Trophoblast cell (in vitro differentiated cells and primary cell): ENCODE data around the gene SCN1B.

Experiments used
- DNase-seq, 2 donors: peaks; one replicate each; pipeline ENCODE4 v3.0.0-alpha.2; 2016
- H2AFZ ChIP-seq: 2 replicates; pipeline ENCODE4 v1.6.1; 2013; ENCODE audit warnings: low read length, moderate library complexity, mild to moderate bottlenecking; ENCODE audit not compliant: insufficient read depth, poor library complexity
- H2AK5ac ChIP-seq: 2 replicates; pipeline ENCODE4 v1.6.1; 2013; ENCODE audit warnings: mild to moderate bottlenecking, low read length
- H2BK120ac ChIP-seq: 2 replicates; pipeline ENCODE4 v1.6.1; 2013; ENCODE audit warnings: low read length, mild to moderate bottlenecking, moderate library complexity; ENCODE audit not compliant: insufficient read depth, poor library complexity
- H2BK12ac ChIP-seq: 2 replicates; pipeline ENCODE4 v1.6.1; 2013; ENCODE audit warnings: mild to moderate bottlenecking, low read length, moderate library complexity
- H2BK5ac ChIP-seq: 2 replicates; pipeline ENCODE4 v1.6.1; 2013; ENCODE audit warnings: low read length, low read depth, moderate library complexity, mild to moderate bottlenecking; ENCODE audit not compliant: poor library complexity
- H3K14ac ChIP-seq: 2 replicates; pipeline ENCODE4 v1.6.1; 2013; ENCODE audit warnings: mild to moderate bottlenecking, low read length
- H3K18ac ChIP-seq: 2 replicates; pipeline ENCODE4 v1.6.1; 2013; ENCODE audit warnings: mild to moderate bottlenecking, low read length
- H3K23ac ChIP-seq: 2 replicates; pipeline ENCODE4 v1.6.1; 2013; ENCODE audit warnings: low read length
- H3K27ac ChIP-seq: 2 replicates; pipeline ENCODE4 v1.5.1; 2013; ENCODE audit warnings: low read depth, mild to moderate bottlenecking, inconsistent platforms, low read length, moderate library complexity
- H3K27me3 ChIP-seq: 2 replicates; pipeline ENCODE4 v1.6.1; 2013; ENCODE audit warnings: inconsistent platforms, mild to moderate bottlenecking, low read length, moderate library complexity; ENCODE audit not compliant: insufficient read depth
- H3K36me3 ChIP-seq, 2 experiments: 1 replicate in 1 of 2; 2 replicates in 1 of 2; pipeline ENCODE4 v1.6.1; 2013; ENCODE audit warnings: low read length in 2 of 2, mild to moderate bottlenecking in 2 of 2, moderate library complexity in 1 of 2; ENCODE audit not compliant: insufficient read depth in 2 of 2, control insufficient read depth in 1 of 2
- H3K4ac ChIP-seq: 2 replicates; pipeline ENCODE4 v1.6.1; 2013; ENCODE audit warnings: low read depth, mild to moderate bottlenecking, low read length, moderate library complexity
- H3K4me1 ChIP-seq, 2 experiments: 1 replicate in 1 of 2; 2 replicates in 1 of 2; pipeline ENCODE4 v1.6.1; 2013; ENCODE audit warnings: low read length in 2 of 2, mild to moderate bottlenecking in 2 of 2, moderate library complexity in 1 of 2; ENCODE audit not compliant: insufficient read depth in 2 of 2, control insufficient read depth in 1 of 2
- H3K4me2 ChIP-seq: 2 replicates; pipeline ENCODE4 v1.6.1; 2013; ENCODE audit warnings: inconsistent platforms, mild to moderate bottlenecking, low read length, moderate library complexity
- H3K4me3 ChIP-seq: 2 replicates; pipeline ENCODE4 v1.5.1; 2013; ENCODE audit warnings: mild to moderate bottlenecking, low read depth, low read length, inconsistent platforms
- H3K79me1 ChIP-seq: one replicate; pipeline ENCODE4 v1.6.1; 2013; ENCODE audit warnings: low read length
- H3K79me2 ChIP-seq: 2 replicates; pipeline ENCODE4 v1.6.1; 2013; ENCODE audit warnings: low read length, mild to moderate bottlenecking; ENCODE audit not compliant: control insufficient read depth, insufficient read depth, poor library complexity
- H3K9ac ChIP-seq: 2 replicates; pipeline ENCODE4 v1.6.1; 2013; ENCODE audit warnings: mild to moderate bottlenecking, low read length
- H3K9me3 ChIP-seq: 2 replicates; pipeline ENCODE4 v1.6.1; 2013; ENCODE audit warnings: low read depth, mild to moderate bottlenecking, control low read depth, inconsistent platforms, low read length; ENCODE audit not compliant: insufficient read depth
- H4K12ac ChIP-seq: 2 replicates; pipeline ENCODE4 v1.6.1; 2013; ENCODE audit warnings: low read depth, mild to moderate bottlenecking, low read length, moderate library complexity
- H4K8ac ChIP-seq: 2 replicates; pipeline ENCODE4 v1.6.1; 2013; ENCODE audit warnings: low read depth, mild to moderate bottlenecking, low read length, moderate library complexity
- H4K91ac ChIP-seq: one replicate; pipeline ENCODE4 v1.6.1; 2013; ENCODE audit warnings: low read depth, mild to moderate bottlenecking, low read length, moderate library complexity
- WGBS: extraction: QIAGEN DNeasy Blood & Tissue Kit; methylation state at CpG from one replicate; pipeline ENCODE4 v1.1.7; 2013; ENCODE audit warnings: missing lambda C conversion rate; ENCODE audit not compliant: insufficient read length, insufficient coverage; ENCODE audit errors: extremely low coverage; 5-methylcytosine and 5-hydroxymethylcytosine counted together

SCN1B gene

DNA sequence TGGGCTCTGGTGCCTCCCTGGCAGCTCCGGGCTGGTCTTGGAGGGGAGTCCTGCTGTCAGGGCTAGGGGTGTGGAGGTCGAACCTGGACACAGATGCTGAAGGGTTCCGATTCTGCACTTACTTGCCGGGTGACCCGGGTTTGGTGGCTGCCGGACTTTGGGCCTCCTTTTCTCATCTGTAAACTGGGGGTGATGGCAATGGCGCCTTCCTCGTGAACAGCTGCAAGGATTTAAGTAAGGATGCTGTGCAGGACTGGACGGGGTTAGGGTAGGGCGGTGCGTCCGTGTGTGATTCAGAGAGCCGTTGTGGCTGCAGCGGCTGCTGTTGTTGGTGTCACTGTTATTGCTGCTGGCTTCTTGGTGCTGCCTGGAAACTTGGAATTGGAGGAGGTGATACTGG is 13.6 kb downstream of the SCN1B start:
- Histone ChIP-seq H3K9ac (no peak overlapping the region), H2AK5ac (no peak overlapping the region), H3K27me3 (no peaks in the 10 kb centered on the region), H3K9me3 (peaks cover 3% of the 10 kb centered on the region), H2BK120ac (no peak overlapping the region), H3K23ac (no peak overlapping the region), H3K18ac (no peak overlapping the region), H3K79me2 (no peaks in the 10 kb centered on the region), H3K4ac (no peak overlapping the region), H2BK12ac (no peak overlapping the region), H3K4me2 (no peak overlapping the region), H3K4me1 (peaks cover 13 to 17% of the 10 kb centered on the region in 2 experiments), H2BK5ac (no peak overlapping the region), H3K27ac (no peak overlapping the region), H3K4me3 (no peak overlapping the region), H4K8ac (no peak overlapping the region), H4K91ac (no peak overlapping the region), H3K79me1 (peaks cover 13% of the 10 kb centered on the region), H2AFZ (no peak overlapping the region), H3K36me3 (no peaks in the 10 kb centered on the region), H3K14ac (no peak overlapping the region), H4K12ac (no peak overlapping the region)
- no CpG with 5 or more reads among the region's 14 CpGs for WGBS
- no peak for DNase-seq

DNA sequence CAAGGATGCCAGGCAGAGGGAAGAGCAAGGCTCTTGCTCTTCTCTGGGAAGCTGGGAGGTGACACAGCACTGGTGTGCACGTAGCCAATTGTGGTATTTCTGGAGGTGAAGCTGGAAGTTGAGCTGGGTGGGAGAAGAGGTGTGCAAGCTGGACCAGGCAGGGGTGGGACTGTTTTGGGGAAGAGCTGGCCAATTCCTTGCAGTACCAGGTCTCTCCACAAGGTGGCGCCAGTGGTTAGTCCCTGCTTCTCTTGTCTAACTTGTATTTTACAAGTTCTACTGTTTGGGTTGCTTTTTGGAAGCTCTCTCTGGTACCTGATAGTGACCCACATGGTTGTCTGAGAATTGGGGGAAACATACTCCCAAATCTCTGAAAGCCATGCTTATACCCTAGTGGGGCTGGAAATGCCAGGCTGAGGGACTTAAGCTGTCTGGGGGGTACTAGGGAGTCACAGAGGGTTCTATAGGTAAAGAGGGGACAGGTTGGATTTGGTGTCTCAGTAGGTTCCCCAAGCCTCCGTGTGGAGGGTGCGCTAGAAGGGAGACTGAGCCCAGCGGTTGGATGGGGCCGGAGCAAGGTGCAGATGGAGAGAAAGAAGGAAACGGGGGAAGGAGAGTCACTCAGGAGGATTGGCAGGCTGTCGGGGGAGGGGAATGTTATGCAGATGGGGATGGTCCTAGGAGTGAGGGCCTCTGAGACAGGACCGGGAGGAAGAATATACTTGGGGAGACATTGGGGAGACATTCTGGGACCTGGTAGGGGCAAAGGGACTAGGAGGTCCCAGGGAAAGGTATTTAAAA is 14.2 kb downstream of the SCN1B start:
- Histone ChIP-seq H2AK5ac (no peak overlapping the region), H3K27ac (no peak overlapping the region), H3K4me1 (peaks cover 13 to 17% of the 10 kb centered on the region in 2 experiments), H2BK120ac (no peak overlapping the region), H2BK12ac (no peak overlapping the region), H2AFZ (no peak overlapping the region), H2BK5ac (no peak overlapping the region), H3K79me1 (peaks cover 13% of the 10 kb centered on the region), H3K14ac (no peak overlapping the region), H4K12ac (no peak overlapping the region), H3K23ac (no peak overlapping the region), H4K91ac (no peak overlapping the region), H3K4me3 (no peak overlapping the region), H3K79me2 (no peaks in the 10 kb centered on the region), H4K8ac (no peak overlapping the region), H3K27me3 (no peaks in the 10 kb centered on the region), H3K4me2 (no peak overlapping the region), H3K9ac (no peak overlapping the region), H3K36me3 (no peaks in the 10 kb centered on the region), H3K18ac (no peak overlapping the region), H3K9me3 (peaks cover 3% of the 10 kb centered on the region), H3K4ac (no peak overlapping the region)
- no CpG with 5 or more reads among the region's 9 CpGs for WGBS
- DNase-seq: peak; percentile 60 to 73

DNA sequence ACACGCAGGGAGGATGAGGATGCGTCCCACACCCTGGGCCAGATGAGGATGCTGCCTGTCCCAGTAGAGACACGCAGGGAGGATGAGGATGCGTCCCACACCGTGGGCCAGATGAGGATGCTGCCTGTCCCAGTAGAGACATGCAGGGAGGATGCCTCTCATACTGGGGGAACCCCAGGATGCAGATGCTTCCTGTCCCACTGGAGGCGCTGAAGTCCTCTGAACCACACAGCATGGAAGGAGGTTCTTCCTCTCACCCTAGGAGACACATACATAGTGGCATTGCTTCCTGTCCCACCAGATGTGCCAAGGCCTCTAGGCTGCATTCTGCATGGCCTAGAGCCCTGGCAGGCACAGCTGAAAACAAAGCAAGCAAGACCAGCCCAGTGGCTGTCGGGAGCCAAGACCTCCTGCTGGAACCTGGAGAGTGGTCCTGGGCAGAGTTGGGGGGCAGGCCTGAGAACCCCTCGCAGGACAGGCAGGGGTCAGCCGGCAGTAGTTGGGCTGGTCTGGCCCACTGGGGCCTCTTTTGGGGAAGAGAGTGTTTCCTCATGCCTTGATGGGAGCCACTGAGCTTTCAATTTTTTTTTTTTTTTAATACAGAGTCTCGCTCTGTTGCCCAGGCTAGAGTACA is 15.5 kb downstream of the SCN1B start:
- Histone ChIP-seq H3K4me2 (no peak overlapping the region), H2AFZ (no peak overlapping the region), H3K14ac (no peak overlapping the region), H3K4me3 (no peak overlapping the region), H2AK5ac (no peak overlapping the region), H3K23ac (no peak overlapping the region), H3K79me2 (no peaks in the 10 kb centered on the region), H3K4ac (no peak overlapping the region), H4K91ac (no peak overlapping the region), H4K12ac (no peak overlapping the region), H2BK12ac (no peak overlapping the region), H3K18ac (no peak overlapping the region), H3K9me3 (peaks cover 3% of the 10 kb centered on the region), H3K27me3 (no peaks in the 10 kb centered on the region), H3K27ac (no peak overlapping the region), H4K8ac (no peak overlapping the region), H3K79me1 (peaks cover 13% of the 10 kb centered on the region), H3K36me3 (no peaks in the 10 kb centered on the region), H2BK120ac (no peak overlapping the region), H3K4me1 (peaks cover 9 to 12% of the 10 kb centered on the region in 2 experiments), H2BK5ac (no peak overlapping the region), H3K9ac (no peak overlapping the region)
- DNase-seq: no peak
- no CpG with 5 or more reads among the region's 10 CpGs for WGBS

DNA sequence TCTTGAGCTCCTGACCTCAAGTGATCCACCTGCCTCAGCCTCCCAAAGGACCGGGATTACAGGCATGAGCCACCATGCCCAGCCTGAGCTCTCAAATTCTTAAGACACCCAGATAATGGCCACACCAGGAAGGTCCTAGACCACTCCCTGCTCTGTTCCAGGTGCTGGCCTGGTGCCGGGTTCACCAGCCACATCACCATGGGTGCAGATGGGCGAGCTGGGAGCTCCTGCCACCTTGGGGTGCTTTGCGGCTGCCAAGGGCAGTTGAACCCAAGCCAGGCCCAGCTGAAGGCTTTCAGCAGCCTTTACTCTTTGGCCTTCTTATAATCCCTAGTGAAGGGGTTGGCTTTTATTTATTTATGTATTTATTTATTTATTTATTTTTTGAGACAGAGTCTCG is 16.2 kb downstream of the SCN1B start:
- no peak overlapping the region for H3K9ac ChIP-seq
- no peaks in the 10 kb centered on the region for H3K36me3 ChIP-seq
- no peaks in the 10 kb centered on the region for H3K79me2 ChIP-seq
- no peak overlapping the region for H3K4ac ChIP-seq
- H3K4me1 ChIP-seq: peaks cover 7% of the 10 kb centered on the region in 2 experiments
- H3K9me3 ChIP-seq: peaks cover 3% of the 10 kb centered on the region
- no peak overlapping the region for H4K8ac ChIP-seq
- H3K18ac ChIP-seq: no peak overlapping the region
- H3K4me3 ChIP-seq: no peak overlapping the region
- H3K27me3 ChIP-seq: no peaks in the 10 kb centered on the region
- H3K14ac ChIP-seq: no peak overlapping the region
- no peak overlapping the region for H2BK120ac ChIP-seq
- H3K27ac ChIP-seq: no peak overlapping the region
- H3K79me1 ChIP-seq: peaks cover 7% of the 10 kb centered on the region
- H2BK5ac ChIP-seq: no peak overlapping the region
- H3K4me2 ChIP-seq: no peak overlapping the region
- no peak overlapping the region for H2AFZ ChIP-seq
- DNase-seq: no peak
- H4K12ac ChIP-seq: no peak overlapping the region
- H2AK5ac ChIP-seq: no peak overlapping the region
- H4K91ac ChIP-seq: no peak overlapping the region
- WGBS: no CpG with 5 or more reads among the region's 5 CpGs
- no peak overlapping the region for H2BK12ac ChIP-seq
- no peak overlapping the region for H3K23ac ChIP-seq
